Trophoblast cell (in vitro differentiated cells and primary cell): ENCODE results near the gene KPNA6.
"Not testable (repeated sequence)": the region's sequence is repeated elsewhere in the genome, so short reads cannot be mapped to it uniquely, and the experiment has no call there.

Experiments
- DNase-seq, 2 donors: peaks; one replicate each; pipeline ENCODE4 v3.0.0-alpha.2; 2016
- H2AFZ ChIP-seq: 2 replicates; pipeline ENCODE4 v1.6.1; 2013; ENCODE audit warnings: low read length, moderate library complexity, mild to moderate bottlenecking; ENCODE audit not compliant: insufficient read depth, poor library complexity
- H2AK5ac ChIP-seq: 2 replicates; pipeline ENCODE4 v1.6.1; 2013; ENCODE audit warnings: mild to moderate bottlenecking, low read length
- H2BK120ac ChIP-seq: 2 replicates; pipeline ENCODE4 v1.6.1; 2013; ENCODE audit warnings: low read length, mild to moderate bottlenecking, moderate library complexity; ENCODE audit not compliant: insufficient read depth, poor library complexity
- H2BK12ac ChIP-seq: 2 replicates; pipeline ENCODE4 v1.6.1; 2013; ENCODE audit warnings: mild to moderate bottlenecking, low read length, moderate library complexity
- H2BK5ac ChIP-seq: 2 replicates; pipeline ENCODE4 v1.6.1; 2013; ENCODE audit warnings: low read length, low read depth, moderate library complexity, mild to moderate bottlenecking; ENCODE audit not compliant: poor library complexity
- H3K14ac ChIP-seq: 2 replicates; pipeline ENCODE4 v1.6.1; 2013; ENCODE audit warnings: mild to moderate bottlenecking, low read length
- H3K18ac ChIP-seq: 2 replicates; pipeline ENCODE4 v1.6.1; 2013; ENCODE audit warnings: mild to moderate bottlenecking, low read length
- H3K23ac ChIP-seq: 2 replicates; pipeline ENCODE4 v1.6.1; 2013; ENCODE audit warnings: low read length
- H3K27ac ChIP-seq: 2 replicates; pipeline ENCODE4 v1.5.1; 2013; ENCODE audit warnings: low read depth, mild to moderate bottlenecking, inconsistent platforms, low read length, moderate library complexity
- H3K27me3 ChIP-seq: 2 replicates; pipeline ENCODE4 v1.6.1; 2013; ENCODE audit warnings: inconsistent platforms, mild to moderate bottlenecking, low read length, moderate library complexity; ENCODE audit not compliant: insufficient read depth
- H3K36me3 ChIP-seq, 2 experiments: 1 replicate in 1 of 2; 2 replicates in 1 of 2; pipeline ENCODE4 v1.6.1; 2013; ENCODE audit warnings: low read length in 2 of 2, mild to moderate bottlenecking in 2 of 2, moderate library complexity in 1 of 2; ENCODE audit not compliant: insufficient read depth in 2 of 2, control insufficient read depth in 1 of 2
- H3K4ac ChIP-seq: 2 replicates; pipeline ENCODE4 v1.6.1; 2013; ENCODE audit warnings: low read depth, mild to moderate bottlenecking, low read length, moderate library complexity
- H3K4me1 ChIP-seq, 2 experiments: 1 replicate in 1 of 2; 2 replicates in 1 of 2; pipeline ENCODE4 v1.6.1; 2013; ENCODE audit warnings: low read length in 2 of 2, mild to moderate bottlenecking in 2 of 2, moderate library complexity in 1 of 2; ENCODE audit not compliant: insufficient read depth in 2 of 2, control insufficient read depth in 1 of 2
- H3K4me2 ChIP-seq: 2 replicates; pipeline ENCODE4 v1.6.1; 2013; ENCODE audit warnings: inconsistent platforms, mild to moderate bottlenecking, low read length, moderate library complexity
- H3K4me3 ChIP-seq: 2 replicates; pipeline ENCODE4 v1.5.1; 2013; ENCODE audit warnings: mild to moderate bottlenecking, low read depth, low read length, inconsistent platforms
- H3K79me1 ChIP-seq: one replicate; pipeline ENCODE4 v1.6.1; 2013; ENCODE audit warnings: low read length
- H3K79me2 ChIP-seq: 2 replicates; pipeline ENCODE4 v1.6.1; 2013; ENCODE audit warnings: low read length, mild to moderate bottlenecking; ENCODE audit not compliant: control insufficient read depth, insufficient read depth, poor library complexity
- H3K9ac ChIP-seq: 2 replicates; pipeline ENCODE4 v1.6.1; 2013; ENCODE audit warnings: mild to moderate bottlenecking, low read length
- H3K9me3 ChIP-seq: 2 replicates; pipeline ENCODE4 v1.6.1; 2013; ENCODE audit warnings: low read depth, mild to moderate bottlenecking, control low read depth, inconsistent platforms, low read length; ENCODE audit not compliant: insufficient read depth
- H4K12ac ChIP-seq: 2 replicates; pipeline ENCODE4 v1.6.1; 2013; ENCODE audit warnings: low read depth, mild to moderate bottlenecking, low read length, moderate library complexity
- H4K8ac ChIP-seq: 2 replicates; pipeline ENCODE4 v1.6.1; 2013; ENCODE audit warnings: low read depth, mild to moderate bottlenecking, low read length, moderate library complexity
- H4K91ac ChIP-seq: one replicate; pipeline ENCODE4 v1.6.1; 2013; ENCODE audit warnings: low read depth, mild to moderate bottlenecking, low read length, moderate library complexity
- WGBS: extraction: QIAGEN DNeasy Blood & Tissue Kit; methylation state at CpG from one replicate; pipeline ENCODE4 v1.1.7; 2013; ENCODE audit warnings: missing lambda C conversion rate; ENCODE audit not compliant: insufficient read length, insufficient coverage; ENCODE audit errors: extremely low coverage; 5-methylcytosine and 5-hydroxymethylcytosine counted together

KPNA6 gene

DNA sequence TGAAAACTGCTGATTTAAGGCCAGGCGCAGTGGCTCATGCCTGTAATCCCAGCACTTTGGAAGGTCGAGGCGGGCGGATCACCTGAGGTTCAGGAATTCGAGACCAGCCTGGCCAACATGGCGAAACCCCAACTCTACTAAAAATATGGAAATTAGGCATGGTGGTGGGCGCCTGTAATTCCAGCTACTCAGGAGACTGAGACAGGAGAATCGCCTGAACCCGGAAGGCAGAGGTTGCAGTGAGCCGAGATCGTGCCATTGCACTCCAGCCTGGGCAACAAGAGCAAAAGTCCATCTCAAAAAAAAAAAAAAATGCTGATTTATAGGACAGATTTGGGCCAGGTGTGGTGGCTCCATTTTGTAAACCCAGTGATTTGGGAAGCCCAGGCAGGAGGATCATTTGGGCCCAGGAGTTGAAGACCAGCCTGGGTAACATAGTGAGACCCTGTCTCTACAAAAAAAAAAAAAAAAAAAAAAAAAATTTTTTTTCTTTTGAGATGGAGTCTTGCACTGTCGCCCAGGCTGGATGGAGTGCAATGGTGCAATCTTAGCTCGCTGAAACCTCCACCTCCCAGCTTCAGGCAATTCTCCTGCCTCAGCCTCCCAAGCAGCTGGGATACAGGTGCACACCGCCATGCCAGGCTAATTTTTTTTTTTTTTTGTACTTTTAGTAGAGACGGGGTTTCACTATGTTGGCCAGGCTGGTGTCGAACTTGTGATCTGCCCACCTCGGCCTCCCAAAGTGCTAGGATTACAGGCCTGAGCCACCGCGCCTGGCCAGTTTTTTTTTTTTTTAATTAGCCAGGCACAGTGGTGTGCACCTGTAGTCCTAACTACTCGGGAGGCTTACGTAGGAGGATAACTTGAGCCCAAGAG is 42.0 kb upstream of the KPNA6 start:
- not testable (repeated sequence) for H3K4me3 ChIP-seq, H4K8ac ChIP-seq, H2AFZ ChIP-seq, H3K79me2 ChIP-seq, H3K18ac ChIP-seq, H3K4me2 ChIP-seq, H3K4me1 ChIP-seq, H3K79me1 ChIP-seq, H3K27me3 ChIP-seq, H3K9me3 ChIP-seq, H2BK12ac ChIP-seq, H2BK5ac ChIP-seq, H3K27ac ChIP-seq, H2BK120ac ChIP-seq, H2AK5ac ChIP-seq, H3K9ac ChIP-seq, H3K4ac ChIP-seq, H4K12ac ChIP-seq, H3K14ac ChIP-seq, H3K23ac ChIP-seq, H4K91ac ChIP-seq
- DNase-seq: peak in 1 of 2 donors; percentile 33
- H3K36me3 ChIP-seq: peaks cover 2 to 11% of the 10 kb centered on the region in 2 experiments
- no CpG with 5 or more reads among the region's 21 CpGs for WGBS

GRCh38 chr1:32066489-32066873 is 41.4 kb upstream of the KPNA6 start:
- no peak overlapping the region for H3K27ac ChIP-seq
- peaks cover 9 to 10% of the 10 kb centered on the region in 2 experiments for H3K4me1 ChIP-seq
- H3K4me2 ChIP-seq: no peak overlapping the region
- no CpG with 5 or more reads among the region's 4 CpGs for WGBS
- no peak overlapping the region for H4K91ac ChIP-seq
- H4K12ac ChIP-seq: no peak overlapping the region
- no peaks in the 10 kb centered on the region for H3K27me3 ChIP-seq
- no peak overlapping the region for H3K4ac ChIP-seq
- no peak overlapping the region for H3K18ac ChIP-seq
- H2BK5ac ChIP-seq: no peak overlapping the region
- H3K23ac ChIP-seq: no peak overlapping the region
- peaks cover 8% of the 10 kb centered on the region for H3K79me1 ChIP-seq
- no peak overlapping the region for H2AK5ac ChIP-seq
- peaks cover 2 to 9% of the 10 kb centered on the region in 2 experiments for H3K36me3 ChIP-seq
- no peak overlapping the region for H2AFZ ChIP-seq
- no peak overlapping the region for H2BK12ac ChIP-seq
- no peaks in the 10 kb centered on the region for H3K79me2 ChIP-seq
- H3K9ac ChIP-seq: no peak overlapping the region
- no peak overlapping the region for H3K4me3 ChIP-seq
- no peak overlapping the region for H3K14ac ChIP-seq
- H3K9me3 ChIP-seq: no peaks in the 10 kb centered on the region
- no peak overlapping the region for H2BK120ac ChIP-seq
- no peak overlapping the region for H4K8ac ChIP-seq
- DNase-seq: peak; percentile 16 to 53

DNA sequence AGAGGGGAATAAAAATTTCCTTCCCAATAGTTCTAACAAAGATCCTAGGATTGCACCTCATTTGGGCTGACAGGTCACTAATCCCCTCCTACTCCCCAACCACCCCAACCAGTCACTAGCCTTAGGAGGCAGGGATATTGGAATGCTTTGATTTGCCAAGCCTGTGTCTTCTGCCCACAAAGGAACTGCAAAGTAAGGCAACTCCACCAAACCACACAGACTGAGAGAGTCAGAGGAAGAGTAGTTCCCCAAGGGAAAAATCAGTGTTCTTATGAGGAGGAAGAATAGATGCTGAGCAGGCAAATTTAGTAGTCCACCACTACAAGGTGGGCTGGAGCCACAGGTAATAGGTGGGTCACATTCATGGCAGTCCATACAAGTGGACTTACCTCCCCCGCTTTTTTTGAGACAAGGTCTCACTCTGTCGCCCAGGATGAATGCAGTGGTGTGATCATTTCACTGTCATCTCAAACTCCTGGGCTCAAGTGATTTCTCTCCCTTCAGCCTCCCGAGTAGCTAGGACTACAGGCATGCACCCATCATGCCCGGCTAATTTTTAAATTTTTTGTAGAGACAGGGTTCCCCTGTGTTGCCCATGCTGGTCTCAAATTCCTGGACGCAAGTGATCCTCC is 38.8 kb upstream of the KPNA6 start:
- Histone ChIP-seq H3K4ac (no peak overlapping the region), H3K9ac (no peak overlapping the region), H2AK5ac (no peak overlapping the region), H3K79me1 (peaks cover 11% of the 10 kb centered on the region), H4K91ac (no peak overlapping the region), H3K4me1 (peaks cover 0 to 11% of the 10 kb centered on the region in 2 experiments), H2BK120ac (no peak overlapping the region), H2AFZ (no peak overlapping the region), H3K27ac (no peak overlapping the region), H4K8ac (no peak overlapping the region), H3K36me3 (peaks cover 0 to under 1% of the 10 kb centered on the region in 2 experiments), H3K18ac (no peak overlapping the region), H3K9me3 (no peaks in the 10 kb centered on the region), H2BK12ac (no peak overlapping the region), H2BK5ac (no peak overlapping the region), H3K14ac (no peak overlapping the region), H3K79me2 (peaks cover 4% of the 10 kb centered on the region), H3K4me2 (no peak overlapping the region), H3K27me3 (no peaks in the 10 kb centered on the region), H3K23ac (no peak overlapping the region), H4K12ac (no peak overlapping the region), H3K4me3 (no peak overlapping the region)
- no peak for DNase-seq
- WGBS: no CpG with 5 or more reads among the region's 5 CpGs

- no CpG with 5 or more reads among the region's 14 CpGs for WGBS
- H3K79me1 ChIP-seq: peaks cover 11% of the 10 kb centered on the region
Measured at GRCh38 chr1:32071758-32072621, 35.9 kb upstream of the KPNA6 start.

More at GRCh38 chr1:32071758-32072621, 35.9 kb upstream of the KPNA6 start:
- Histone ChIP-seq H3K4me3 (peak overlapping the region; percentile 100), H2BK12ac (no peak overlapping the region), H3K4me2 (peak overlapping the region; percentile 93), H2BK5ac (no peak overlapping the region), H3K4ac (peak overlapping the region; percentile 2), H3K27me3 (no peaks in the 10 kb centered on the region), H4K8ac (peak overlapping the region; percentile 86), H2AFZ (peak overlapping the region; percentile 38), H3K4me1 (peaks cover 0 to 12% of the 10 kb centered on the region in 2 experiments), H3K79me2 (peaks cover 4% of the 10 kb centered on the region), H2BK120ac (peak overlapping the region; percentile 37), H3K23ac (no peak overlapping the region), H4K12ac (peak overlapping the region; percentile 39), H3K18ac (peak overlapping the region; percentile 12), H3K14ac (peak overlapping the region; percentile 68), H3K36me3 (peaks cover 9 to 13% of the 10 kb centered on the region in 2 experiments), H2AK5ac (no peak overlapping the region), H4K91ac (peak overlapping the region; percentile 83), H3K27ac (peak overlapping the region; percentile 52), H3K9me3 (no peaks in the 10 kb centered on the region), H3K9ac (peak overlapping the region; percentile 85)
- DNase-seq: no peak
